HEK293T (cell line): ENCODE results near the gene MEX3C.

Source experiments
- BHLHE40 ChIP-seq: fragments of 450-650 bp; IDR thresholded peaks from 2 replicates; pipeline ENCODE4 v1.6.1; 2016; ENCODE audit warnings: mild to moderate bottlenecking, moderate library complexity, borderline replicate concordance
- FOXM1 ChIP-seq: fragments of 450-650 bp; IDR thresholded peaks from 2 replicates; pipeline ENCODE4 v1.6.1; 2017; ENCODE audit warnings: mild to moderate bottlenecking, borderline replicate concordance

- no peak for TF ChIP-seq BHLHE40
- TF ChIP-seq FOXM1: no peak
Observed at GRCh38 chr18:51132256-51132935, 65.1 kb downstream of the MEX3C start.
